Measurements from ENCODE around the gene DENND1A.
A peak's percentile ranks its signal among the peaks of the same experiment; 100 is the strongest.
"Not testable (repeated sequence)": the region's sequence is repeated elsewhere in the genome, so short reads cannot be mapped to it uniquely, and the experiment has no call there.

Gene DENND1A

DNA sequence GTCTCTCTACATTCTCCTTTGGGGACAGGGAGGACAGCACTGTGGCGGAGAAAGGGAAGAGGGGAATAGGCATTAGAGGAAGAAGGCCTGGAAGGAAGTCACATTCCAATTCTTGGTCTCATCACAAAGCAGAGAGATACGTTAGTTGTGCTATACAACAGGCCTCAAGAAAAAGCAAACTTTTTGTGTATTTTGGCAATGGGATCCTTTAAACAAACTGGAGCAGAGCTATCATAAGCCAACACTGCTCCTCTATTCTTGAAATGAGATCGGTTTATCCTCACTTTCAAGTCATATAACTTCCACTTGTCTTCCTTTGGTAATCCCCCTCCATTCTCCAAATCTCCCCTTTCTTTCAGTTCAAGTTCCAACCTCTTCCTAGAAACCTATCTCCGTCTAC, 6.5 kb downstream of the DENND1A start:
- H3K4me3 ChIP-seq (replicated peaks in 1 of 2; ENCODE audit: low read depth in 2 of 2, low read length in 2 of 2) = no peak overlapping the region
- TF ChIP-seq, protein P1, sequence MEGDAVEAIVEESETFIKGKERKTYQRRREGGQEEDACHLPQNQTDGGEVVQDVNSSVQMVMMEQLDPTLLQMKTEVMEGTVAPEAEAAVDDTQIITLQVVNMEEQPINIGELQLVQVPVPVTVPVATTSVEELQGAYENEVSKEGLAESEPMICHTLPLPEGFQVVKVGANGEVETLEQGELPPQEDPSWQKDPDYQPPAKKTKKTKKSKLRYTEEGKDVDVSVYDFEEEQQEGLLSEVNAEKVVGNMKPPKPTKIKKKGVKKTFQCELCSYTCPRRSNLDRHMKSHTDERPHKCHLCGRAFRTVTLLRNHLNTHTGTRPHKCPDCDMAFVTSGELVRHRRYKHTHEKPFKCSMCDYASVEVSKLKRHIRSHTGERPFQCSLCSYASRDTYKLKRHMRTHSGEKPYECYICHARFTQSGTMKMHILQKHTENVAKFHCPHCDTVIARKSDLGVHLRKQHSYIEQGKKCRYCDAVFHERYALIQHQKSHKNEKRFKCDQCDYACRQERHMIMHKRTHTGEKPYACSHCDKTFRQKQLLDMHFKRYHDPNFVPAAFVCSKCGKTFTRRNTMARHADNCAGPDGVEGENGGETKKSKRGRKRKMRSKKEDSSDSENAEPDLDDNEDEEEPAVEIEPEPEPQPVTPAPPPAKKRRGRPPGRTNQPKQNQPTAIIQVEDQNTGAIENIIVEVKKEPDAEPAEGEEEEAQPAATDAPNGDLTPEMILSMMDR (IDR thresholded peaks at IDR 0.05; ENCODE audit: low read depth, low read length) = no peak
- no peak for DNase-seq (ENCODE audit: low read depth in 2 of 2)

DNA sequence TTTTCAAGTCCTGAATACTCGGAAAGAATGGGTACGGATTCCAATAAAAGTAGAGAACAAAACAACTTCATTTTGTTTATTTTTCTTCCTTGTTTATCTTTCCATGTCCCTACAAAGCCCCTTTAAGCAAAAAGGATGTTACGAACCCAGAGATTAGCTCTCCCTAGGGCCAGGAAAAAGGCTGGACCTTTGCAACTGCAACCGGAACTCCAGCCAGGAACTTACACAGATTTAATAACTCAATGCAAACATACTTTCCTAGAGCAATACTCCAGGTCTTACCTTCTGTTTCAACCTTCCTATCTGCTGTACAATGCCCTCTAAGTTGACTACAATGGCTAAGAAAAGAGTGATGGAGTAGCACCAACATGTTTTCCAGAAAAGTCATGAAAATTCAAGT, 7.0 kb downstream of the DENND1A start:
- TF ChIP-seq, protein P1 (IDR thresholded peaks at IDR 0.05; ENCODE audit: low read depth, low read length) = no peak
- DNase-seq (ENCODE audit: low read depth in 2 of 2) = no peak
- no peak overlapping the region for H3K4me3 ChIP-seq (replicated peaks in 1 of 2; ENCODE audit: low read depth in 2 of 2, low read length in 2 of 2)

DNA sequence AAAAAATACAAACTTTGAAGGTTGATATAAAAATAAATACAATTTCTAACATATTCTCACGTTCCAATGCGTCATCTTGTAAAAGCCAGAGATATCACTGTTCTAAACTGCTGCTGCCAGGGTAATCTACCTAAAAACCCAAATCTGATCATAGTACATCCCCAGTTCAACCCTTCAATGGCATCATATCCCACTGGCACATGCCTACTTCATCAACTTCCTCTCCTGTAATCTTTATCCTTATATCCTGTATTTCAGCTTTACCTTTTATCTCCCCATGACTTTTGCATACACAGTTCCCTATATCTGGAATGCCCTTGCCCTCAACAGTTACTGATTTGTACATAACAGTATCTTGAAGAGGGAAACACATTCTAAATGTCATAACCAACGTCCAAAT, 7.5 kb downstream of the DENND1A start:
- TF ChIP-seq, protein P1 (IDR thresholded peaks at IDR 0.05; ENCODE audit: low read depth, low read length) = no peak
- H3K4me3 ChIP-seq (replicated peaks in 1 of 2; ENCODE audit: low read depth in 2 of 2, low read length in 2 of 2) = no peak overlapping the region
- DNase-seq (ENCODE audit: low read depth in 2 of 2) = no peak

DNA sequence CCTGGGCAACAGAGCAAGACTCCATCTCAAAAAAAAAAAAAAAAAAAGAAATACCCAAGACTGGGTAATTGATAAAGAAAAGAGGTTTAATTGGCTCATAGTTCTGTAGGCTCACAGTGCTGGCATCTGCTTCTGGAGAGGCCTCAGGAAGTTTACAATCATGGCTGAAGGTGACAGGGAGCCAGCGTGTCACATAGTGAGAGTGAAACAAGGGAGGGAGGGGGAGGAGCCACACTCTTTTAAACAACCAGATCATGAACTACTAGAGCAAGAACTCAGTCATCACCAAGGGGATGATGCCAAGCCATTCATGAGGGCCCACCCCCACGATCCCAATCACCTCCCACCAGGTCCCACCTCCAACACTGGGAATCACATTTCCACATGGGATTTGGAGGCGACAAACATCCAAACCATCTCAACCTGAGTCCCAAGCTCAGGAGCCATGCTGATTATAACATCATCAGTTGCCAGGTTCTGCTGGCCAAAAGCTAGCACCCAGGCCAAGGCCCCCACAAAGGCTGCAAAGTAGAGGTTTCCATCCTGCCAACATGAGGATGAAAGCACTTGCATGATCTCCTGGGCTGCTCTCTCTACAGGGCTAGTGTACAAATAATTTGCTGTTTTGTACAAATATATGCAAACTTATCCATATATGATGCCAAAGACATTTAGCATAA, 15.3 kb downstream of the DENND1A start:
- no peak for DNase-seq (ENCODE audit: low read depth in 2 of 2)

DNA sequence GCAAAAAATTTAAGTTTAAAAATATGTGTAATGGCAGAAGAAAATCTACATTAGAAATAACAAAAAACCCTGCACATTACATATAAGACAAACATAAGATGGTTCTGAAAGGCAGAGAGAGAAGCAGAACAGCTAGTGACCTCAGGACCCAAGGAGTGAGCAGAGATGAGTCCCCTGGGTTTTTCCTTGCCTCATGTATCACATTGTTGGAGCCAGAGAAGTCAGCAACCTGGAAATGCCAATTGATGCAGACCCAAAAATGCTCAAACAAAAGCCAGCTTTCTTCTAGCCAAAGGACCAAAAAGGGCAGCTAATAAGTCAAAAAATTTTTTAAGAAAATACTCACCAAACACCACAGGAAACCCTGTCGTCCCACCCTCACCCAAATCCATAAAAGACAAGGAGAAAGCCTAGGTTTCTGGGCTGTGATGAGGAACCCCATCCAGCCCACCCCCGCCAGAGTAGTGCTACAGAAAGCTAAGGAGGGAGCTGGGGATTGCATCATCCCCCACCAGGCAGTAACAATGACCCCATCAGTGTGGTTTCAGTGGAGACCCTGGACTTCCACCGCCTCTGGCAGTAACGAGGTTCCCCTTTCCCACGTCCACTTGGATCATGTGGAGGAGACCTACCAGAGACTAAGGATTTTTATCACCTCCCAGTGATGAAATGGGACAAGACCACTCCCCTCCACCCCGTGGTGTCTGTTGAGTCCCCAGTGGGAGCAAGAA, 17.6 kb downstream of the DENND1A start:
- H3K4me3 ChIP-seq (replicated peaks in 1 of 2; ENCODE audit: low read depth in 2 of 2, low read length in 2 of 2) = no peak overlapping the region
- TF ChIP-seq, protein P1 (IDR thresholded peaks at IDR 0.05; ENCODE audit: low read depth, low read length) = no peak
- DNase-seq (ENCODE audit: low read depth in 2 of 2) = peak in 1 of 2 donors; percentile 17

More for the DNA sequence above, 15.3 kb downstream of the DENND1A start:
- TF ChIP-seq, protein P1 (IDR thresholded peaks at IDR 0.05; ENCODE audit: low read depth, low read length) = no peak
- no peak overlapping the region for H3K4me3 ChIP-seq (replicated peaks in 1 of 2; ENCODE audit: low read depth in 2 of 2, low read length in 2 of 2)

DNA sequence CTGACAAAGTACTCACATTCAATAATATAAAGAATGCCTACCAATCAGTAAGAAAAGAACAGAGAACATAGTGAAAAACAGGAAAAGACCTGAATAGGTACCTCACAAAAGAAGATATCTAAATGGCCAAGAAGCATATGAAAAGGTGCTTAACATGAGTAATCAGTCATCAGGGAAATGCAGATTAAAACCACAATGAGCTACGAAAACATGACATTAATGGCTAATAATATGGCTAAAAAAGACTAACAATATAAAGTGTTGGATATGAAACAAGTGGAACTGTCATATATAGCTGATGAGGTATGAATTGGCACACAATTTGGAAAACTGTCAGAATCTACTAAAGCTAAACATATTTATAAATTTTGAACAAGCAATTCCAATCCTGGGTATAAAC, 18.9 kb downstream of the DENND1A start:
- H3K4me3 ChIP-seq (replicated peaks in 1 of 2; ENCODE audit: low read depth in 2 of 2, low read length in 2 of 2) = no peak overlapping the region
- DNase-seq (ENCODE audit: low read depth in 2 of 2) = no peak
- TF ChIP-seq, protein P1 (IDR thresholded peaks at IDR 0.05; ENCODE audit: low read depth, low read length) = no peak

DNA sequence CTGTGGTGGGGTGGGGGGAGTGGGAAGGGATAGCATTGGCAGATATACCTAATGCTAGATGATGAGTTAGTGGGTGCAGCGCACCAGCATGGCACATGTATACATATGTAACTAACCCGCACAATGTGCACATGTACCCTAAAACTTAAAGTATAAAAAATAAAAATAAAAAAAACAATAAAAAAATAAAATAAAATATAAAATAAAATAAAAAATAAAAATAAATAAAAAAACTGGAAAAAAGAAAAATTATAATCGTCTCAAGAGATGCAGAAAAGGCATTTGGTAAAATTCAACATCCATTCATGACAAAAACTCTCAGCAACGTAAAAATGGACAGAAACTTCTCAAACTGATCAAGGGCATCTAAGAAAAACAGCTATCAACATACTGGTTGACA, 20.7 kb downstream of the DENND1A start:
- DNase-seq (ENCODE audit: low read depth in 2 of 2); H3K4me3 ChIP-seq (replicated peaks in 1 of 2; ENCODE audit: low read depth in 2 of 2, low read length in 2 of 2): not testable (repeated sequence)

DNA sequence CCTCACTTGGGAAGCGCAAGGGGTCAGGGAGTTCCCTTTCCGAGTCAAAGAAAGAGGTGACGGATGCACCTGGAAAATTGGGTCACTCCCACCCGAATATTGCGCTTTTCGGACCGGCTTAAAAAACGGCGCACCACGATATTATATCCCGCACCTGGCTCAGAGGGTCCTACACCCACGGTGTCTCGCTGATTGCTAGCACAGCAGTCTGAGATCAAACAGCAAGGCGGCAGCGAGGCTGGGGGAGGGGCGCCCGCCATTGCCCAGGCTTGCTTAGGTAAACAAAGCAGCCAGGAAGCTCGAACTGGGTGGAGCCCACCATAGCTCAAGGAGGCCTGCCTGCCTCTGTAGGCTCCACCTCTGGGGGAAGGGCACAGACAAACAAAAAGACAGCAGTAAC, 26.4 kb downstream of the DENND1A start:
- DNase-seq (ENCODE audit: low read depth in 2 of 2); H3K4me3 ChIP-seq (replicated peaks in 1 of 2; ENCODE audit: low read depth in 2 of 2, low read length in 2 of 2): not testable (repeated sequence)
